C4-2B (cell line): ENCODE measurements around the gene KCNK7.
"Not testable (repeated sequence)": the region's sequence is repeated elsewhere in the genome, so short reads cannot be mapped to it uniquely, and the experiment has no call there.

Experiments used
- H3K27ac ChIP-seq: fragments of 450-650 bp; 2 replicates; pipeline ENCODE4 v1.5.1; 2017
- ZFX ChIP-seq: fragments of 450-650 bp; IDR thresholded peaks from 2 replicates; pipeline ENCODE4 v1.6.1; 2017
- TF ChIP-seq, protein P1 (sequence below): fragments of 450-650 bp; conservative IDR thresholded peaks from 2 replicates; pipeline ENCODE4 v1.5.1; 2017; ENCODE audit warnings: mild to moderate bottlenecking

The KCNK7 gene

DNA sequence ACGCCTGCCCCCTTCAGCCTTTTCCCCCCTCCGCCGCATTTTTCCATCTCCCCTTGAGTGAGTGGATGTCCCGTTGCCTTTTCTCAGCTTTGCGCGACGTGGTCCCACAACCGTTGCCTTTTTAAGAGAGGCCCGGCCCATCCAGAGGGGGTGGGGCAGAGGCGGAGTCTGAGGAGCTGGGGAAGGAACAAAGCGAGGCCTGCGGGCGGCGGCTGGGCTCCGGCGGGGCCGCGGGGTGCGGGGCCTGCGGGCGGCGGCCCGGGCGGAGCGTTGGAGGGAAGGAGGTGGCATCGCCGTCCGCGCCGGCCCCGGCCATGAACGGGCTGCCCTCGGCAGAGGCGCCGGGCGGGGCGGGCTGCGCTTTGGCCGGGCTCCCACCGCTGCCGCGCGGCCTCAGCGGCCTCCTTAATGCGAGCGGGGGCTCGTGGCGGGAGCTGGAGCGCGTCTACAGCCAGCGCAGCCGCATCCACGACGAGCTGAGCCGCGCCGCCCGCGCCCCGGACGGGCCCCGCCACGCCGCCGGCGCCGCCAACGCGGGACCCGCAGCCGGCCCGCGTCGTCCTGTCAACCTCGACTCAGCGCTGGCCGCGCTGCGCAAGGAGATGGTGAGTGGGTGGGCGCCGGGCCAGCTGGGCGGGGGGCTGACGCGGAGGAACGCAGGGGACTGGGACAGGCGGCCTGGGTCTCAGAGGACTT is 23.1 kb downstream of the KCNK7 start, which contains the start of gene FAM89B:
Gene FAM89B, plus strand, starts transcription at position 183 of the 696 bp plus-strand sequence. Its CDS starts 132 bp downstream, at position 315.
- TF ChIP-seq, protein P1, sequence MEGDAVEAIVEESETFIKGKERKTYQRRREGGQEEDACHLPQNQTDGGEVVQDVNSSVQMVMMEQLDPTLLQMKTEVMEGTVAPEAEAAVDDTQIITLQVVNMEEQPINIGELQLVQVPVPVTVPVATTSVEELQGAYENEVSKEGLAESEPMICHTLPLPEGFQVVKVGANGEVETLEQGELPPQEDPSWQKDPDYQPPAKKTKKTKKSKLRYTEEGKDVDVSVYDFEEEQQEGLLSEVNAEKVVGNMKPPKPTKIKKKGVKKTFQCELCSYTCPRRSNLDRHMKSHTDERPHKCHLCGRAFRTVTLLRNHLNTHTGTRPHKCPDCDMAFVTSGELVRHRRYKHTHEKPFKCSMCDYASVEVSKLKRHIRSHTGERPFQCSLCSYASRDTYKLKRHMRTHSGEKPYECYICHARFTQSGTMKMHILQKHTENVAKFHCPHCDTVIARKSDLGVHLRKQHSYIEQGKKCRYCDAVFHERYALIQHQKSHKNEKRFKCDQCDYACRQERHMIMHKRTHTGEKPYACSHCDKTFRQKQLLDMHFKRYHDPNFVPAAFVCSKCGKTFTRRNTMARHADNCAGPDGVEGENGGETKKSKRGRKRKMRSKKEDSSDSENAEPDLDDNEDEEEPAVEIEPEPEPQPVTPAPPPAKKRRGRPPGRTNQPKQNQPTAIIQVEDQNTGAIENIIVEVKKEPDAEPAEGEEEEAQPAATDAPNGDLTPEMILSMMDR = no peak
- TF ChIP-seq ZFX = peak; percentile 84; the same call in 1 of the 2 replicates
- H3K27ac ChIP-seq = peak within 1 kb of the TSS; percentile 84

DNA sequence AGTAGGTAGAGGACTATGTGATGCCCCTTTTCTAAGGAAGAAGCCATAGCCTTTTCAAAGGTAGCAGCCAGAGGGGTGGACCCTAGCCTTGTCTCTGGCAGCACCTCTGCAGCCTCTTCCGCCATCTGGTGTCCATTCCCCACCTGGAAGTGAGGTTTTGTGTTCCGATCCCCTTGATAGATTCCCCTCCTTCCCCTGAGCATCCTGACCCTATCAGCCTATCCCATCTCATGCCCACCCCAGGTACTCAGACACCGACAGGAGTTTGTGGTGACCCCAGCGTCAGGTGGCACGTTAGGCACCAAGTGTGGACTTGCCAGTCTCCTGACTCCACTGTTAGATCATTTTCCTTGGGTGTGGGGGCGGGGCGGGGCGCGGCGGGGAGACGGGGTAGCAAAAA is 23.7 kb downstream of the KCNK7 start:
- peak overlapping the region; percentile 84 for H3K27ac ChIP-seq
- TF ChIP-seq, protein P1 = peak; percentile 47
- TF ChIP-seq ZFX = no peak

- peak overlapping the region; percentile 84 for H3K27ac ChIP-seq
- no peak for TF ChIP-seq ZFX
- TF ChIP-seq, protein P1 = no peak
Observed at GRCh38 chr11:65571420-65571819, 24.2 kb downstream of the KCNK7 start.

DNA sequence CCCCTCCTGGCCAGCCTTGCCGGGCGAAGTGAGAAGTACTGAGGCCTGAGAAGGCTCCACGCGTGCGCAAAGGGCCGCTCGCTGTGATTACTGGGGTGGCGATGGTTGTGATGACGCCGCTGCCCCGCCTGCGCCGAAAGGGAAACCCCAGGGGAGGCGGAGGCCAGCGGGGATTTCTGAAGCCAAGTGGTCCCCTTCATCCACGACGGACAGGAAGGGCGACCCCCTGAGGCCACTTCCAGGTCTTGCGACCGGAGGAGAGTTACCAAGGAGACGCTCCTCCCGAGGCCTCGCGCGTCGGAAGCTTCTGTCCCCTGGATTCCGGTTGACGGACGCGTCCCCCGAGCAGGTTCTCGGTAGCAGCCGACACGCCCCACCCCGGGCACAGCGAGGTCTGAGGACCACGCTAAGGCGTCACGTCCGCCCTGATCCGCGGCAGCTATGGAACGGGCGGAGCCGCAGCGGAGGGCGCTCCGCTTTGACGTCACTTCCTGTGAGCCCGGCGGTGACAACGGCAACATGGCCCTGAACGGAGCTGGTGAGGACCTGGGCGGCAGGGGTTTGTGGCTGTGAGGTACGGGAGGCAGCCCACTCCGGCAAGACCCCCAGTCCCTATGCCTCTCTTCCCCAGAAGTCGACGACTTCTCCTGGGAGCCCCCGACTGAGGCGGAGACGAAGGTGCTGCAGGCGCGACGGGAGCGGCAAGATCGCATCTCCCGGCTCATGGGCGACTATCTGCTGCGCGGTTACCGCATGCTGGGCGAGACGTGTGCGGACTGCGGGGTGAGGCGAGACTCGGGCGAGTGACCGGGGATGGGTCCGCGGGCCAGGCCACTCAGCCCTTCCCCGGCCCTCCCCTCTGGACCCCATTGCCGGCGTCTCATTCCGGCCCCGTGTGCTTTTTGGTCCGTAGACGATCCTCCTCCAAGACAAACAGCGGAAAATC is 25.4 kb downstream of the KCNK7 start, which contains the start of gene ZNRD2:
Gene ZNRD2, plus strand, starts transcription at position 505 of the 946 bp plus-strand sequence. Its CDS starts 15 bp downstream, at position 520.
- peak within 1 kb of the TSS; percentile 84 for H3K27ac ChIP-seq
- TF ChIP-seq ZFX = 0 out of 2 replicates have a peak, but pooled peaks have one; percentile 46
- TF ChIP-seq, protein P1 = peak; percentile 75

DNA sequence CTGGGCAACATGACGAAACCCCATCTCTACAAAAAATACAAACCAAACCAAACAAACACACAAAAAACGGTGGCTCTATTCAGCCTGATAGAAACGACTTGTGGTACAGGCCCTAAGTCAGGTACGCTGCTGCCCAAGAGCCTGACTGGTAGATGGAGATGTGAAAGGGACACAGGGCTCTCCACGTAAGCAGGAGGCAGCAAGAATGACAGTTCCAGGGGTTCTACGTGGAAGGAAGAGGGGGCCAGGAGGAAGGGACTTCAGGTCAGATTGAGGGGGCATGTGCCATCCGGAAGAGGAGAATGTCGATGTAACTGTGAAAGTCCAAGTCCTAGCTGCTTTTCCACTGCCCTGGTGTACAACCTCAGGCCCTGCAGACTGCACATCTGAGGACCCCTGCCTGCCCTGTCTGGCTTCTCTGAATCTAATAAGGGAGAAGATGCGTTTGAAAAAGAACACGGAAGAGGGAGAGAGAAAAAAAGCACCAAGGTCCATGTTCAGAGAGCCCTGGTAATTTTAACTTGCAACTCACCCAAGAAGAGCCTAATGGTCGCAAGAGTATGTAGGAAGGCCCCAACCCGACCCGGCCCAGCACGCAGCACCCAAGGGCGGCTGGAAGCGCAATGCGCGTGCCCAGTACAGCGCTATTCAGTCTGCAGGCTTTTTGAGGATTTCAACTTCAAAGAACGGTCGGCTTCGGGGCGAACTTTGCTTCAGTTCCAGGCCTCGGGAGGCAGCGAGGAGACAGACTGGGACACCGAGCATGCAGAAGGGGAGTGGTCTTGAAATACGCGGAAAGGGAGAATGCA is 26.2 kb downstream of the KCNK7 start:
- peak; percentile 67; the same call in 1 of the 2 replicates for TF ChIP-seq ZFX
- TF ChIP-seq, protein P1 = no peak
- H3K27ac ChIP-seq = peak overlapping the region; percentile 84

- no peak overlapping the region for H3K27ac ChIP-seq
- TF ChIP-seq, protein P1 = no peak
- TF ChIP-seq ZFX = no peak
Observed at GRCh38 chr11:65565624-65566453, 29.8 kb downstream of the KCNK7 start.

GRCh38 chr11:65564879-65565559 is 30.6 kb downstream of the KCNK7 start:
- not testable (repeated sequence) for H3K27ac ChIP-seq
